Immature natural killer cell (primary cell): ENCODE data around the gene C1orf159. TPM values are rescaled to one million over a fixed set of nuclear protein-coding genes. Genes with fewer than 3 reads are reported as not detected.

ENCODE experiments used
- DNase-seq, 3 donors: peaks; one replicate each; pipeline ENCODE4 v3.0.0; 2022; ENCODE audit warnings: mixed read lengths in 1 of 3
- H3K27ac Mint-ChIP-seq, 6 donors: one replicate each; pipeline ENCODE4 v1.8.0; 2020; ENCODE audit warnings: mixed read lengths in 6 of 6, mild to moderate bottlenecking in 5 of 6, inconsistent platforms in 4 of 6, moderate library complexity in 3 of 6
- H3K27me3 Mint-ChIP-seq, 3 donors: one replicate each; pipeline ENCODE4 v1.8.0; 2020 to 2021; ENCODE audit warnings: low read depth in 3 of 3, mild to moderate bottlenecking in 3 of 3, mixed read lengths in 3 of 3, moderate library complexity in 3 of 3, inconsistent platforms in 1 of 3
- H3K36me3 Mint-ChIP-seq, 3 donors: one replicate each; pipeline ENCODE4 v1.8.0; 2020; ENCODE audit warnings: mixed read lengths in 3 of 3, inconsistent platforms in 2 of 3, mild to moderate bottlenecking in 2 of 3
- H3K4me1 Mint-ChIP-seq, 2 donors: one replicate each; pipeline ENCODE4 v1.8.0; 2020; ENCODE audit warnings: inconsistent platforms in 2 of 2, mild to moderate bottlenecking in 2 of 2, mixed read lengths in 2 of 2, moderate library complexity in 1 of 2
- H3K4me3 Mint-ChIP-seq, 5 donors: one replicate each; pipeline ENCODE4 v1.8.0; 2020; ENCODE audit warnings: mild to moderate bottlenecking in 5 of 5, mixed read lengths in 5 of 5, inconsistent platforms in 3 of 5, moderate library complexity in 3 of 5
- H3K9me3 Mint-ChIP-seq, 6 donors: one replicate each; pipeline ENCODE4 v1.8.0; 2020; ENCODE audit warnings: mild to moderate bottlenecking in 6 of 6, mixed read lengths in 6 of 6, inconsistent platforms in 4 of 6, moderate library complexity in 3 of 6
- polyA plus RNA-seq, 3 donors: library from polyadenylated mRNA; unstranded; fragments of 300-500 nt; fragmentation: Illumina TruSeq; gene quantifications; one replicate each; pipeline ENCODE4 v1.2.3, GENCODE V29; 2021

Gene C1orf159
- polyA plus RNA-seq, 3 donors from 2014 or later = 0.99 to 7.5 (median 4.1) TPM

DNA sequence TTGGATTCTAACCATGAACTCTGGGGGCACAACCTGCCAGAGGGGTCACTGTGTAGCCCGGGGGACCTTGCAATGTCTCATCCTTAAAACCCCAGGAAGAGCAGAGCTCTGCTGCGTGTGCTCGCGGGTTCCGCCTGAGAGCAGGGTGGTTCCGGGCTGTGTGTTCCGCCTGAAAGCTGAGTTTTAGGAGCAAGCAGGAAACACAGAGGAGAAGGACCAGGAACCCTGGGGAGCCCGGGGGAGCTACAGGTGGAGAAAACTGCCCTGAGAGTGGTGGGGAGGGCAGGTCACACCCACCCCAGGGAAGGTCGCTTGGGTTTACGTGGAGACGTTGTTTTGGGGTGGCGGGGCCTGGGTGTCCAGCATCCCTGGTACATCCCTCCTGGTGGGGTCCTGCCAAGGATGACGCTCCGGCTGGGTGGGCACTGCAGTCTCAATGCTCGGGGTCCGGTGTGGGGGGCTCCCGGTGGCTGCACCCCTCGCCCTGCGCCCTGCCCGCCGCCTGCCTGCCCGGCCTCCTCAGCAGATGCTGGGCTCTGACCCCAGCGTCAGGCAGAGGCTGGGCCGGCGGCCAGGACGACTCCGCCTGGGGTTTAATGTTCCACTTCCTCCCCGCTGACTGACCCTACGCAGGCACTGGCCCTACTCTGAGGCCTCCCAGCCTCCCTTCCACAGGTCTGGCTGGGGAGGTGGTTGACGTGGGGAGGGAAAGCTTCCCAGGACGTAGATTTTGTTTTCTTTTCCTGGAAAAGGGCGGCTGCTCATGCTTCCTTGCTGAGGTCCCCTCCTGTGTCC lies 17.3 kb upstream of the C1orf159 start:
- peaks cover 2 to 6% (median 5%) of the 10 kb centered on the region in 3 donors for H3K27me3 Mint-ChIP-seq
- H3K4me1 Mint-ChIP-seq = peaks cover 6% of the 10 kb centered on the region in 2 donors
- no peak for DNase-seq
- no peaks in the 10 kb centered on the region for H3K9me3 Mint-ChIP-seq
- H3K4me3 Mint-ChIP-seq = no peak overlapping the region
- H3K36me3 Mint-ChIP-seq = no peaks in the 10 kb centered on the region
- H3K27ac Mint-ChIP-seq = no peak overlapping the region

DNA sequence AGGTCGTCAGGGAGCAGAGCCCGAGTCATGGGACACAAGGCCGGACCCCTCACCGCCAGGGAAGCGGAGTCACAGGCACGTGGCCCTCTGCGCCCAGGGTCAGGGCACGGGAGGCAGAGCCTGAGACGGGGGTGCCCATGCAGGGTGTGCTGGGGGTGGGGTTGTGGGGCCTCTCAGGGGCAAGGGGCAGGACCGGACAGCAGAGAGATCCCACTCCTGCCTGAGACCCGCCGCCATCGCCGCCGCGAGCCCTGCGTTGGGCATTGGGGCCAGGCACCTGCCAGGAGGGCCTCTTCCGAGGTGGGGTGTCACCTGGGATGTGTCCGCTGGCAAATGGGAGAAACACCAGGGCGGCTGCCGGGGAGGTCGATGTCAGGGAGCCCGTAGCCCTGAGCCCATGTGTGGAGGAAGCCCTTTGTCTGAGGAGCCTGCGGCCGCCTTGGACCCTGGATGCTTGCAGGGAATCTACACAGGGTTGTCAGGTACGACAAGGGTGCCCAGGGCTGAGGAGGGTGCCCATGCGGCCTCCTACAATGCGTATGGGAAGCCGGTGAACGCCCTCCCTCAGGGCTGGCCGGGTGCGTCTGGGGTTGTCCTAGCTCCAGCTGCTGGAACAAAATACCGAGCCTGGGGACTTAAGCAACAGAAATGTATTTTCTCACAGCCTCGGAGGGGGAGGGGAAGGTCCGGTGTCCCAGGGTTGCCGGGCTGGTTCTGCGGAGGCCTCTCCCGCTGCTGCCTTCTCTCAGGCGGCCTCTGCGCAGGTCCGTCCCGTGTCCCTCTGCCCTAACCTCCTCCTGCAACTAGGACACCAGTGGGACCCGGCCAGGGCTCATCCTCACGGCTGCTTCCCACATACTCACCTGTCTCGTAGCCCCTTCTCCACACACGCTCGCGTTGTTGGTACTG lies 16.4 kb upstream of the C1orf159 start:
- H3K27me3 Mint-ChIP-seq = peaks cover 2 to 3% (median 3%) of the 10 kb centered on the region in 3 donors
- peaks cover 2% of the 10 kb centered on the region in 2 donors for H3K4me1 Mint-ChIP-seq
- H3K9me3 Mint-ChIP-seq = no peaks in the 10 kb centered on the region
- H3K27ac Mint-ChIP-seq = no peak overlapping the region
- DNase-seq = no peak
- no peaks in the 10 kb centered on the region for H3K36me3 Mint-ChIP-seq
- no peak overlapping the region for H3K4me3 Mint-ChIP-seq

DNA sequence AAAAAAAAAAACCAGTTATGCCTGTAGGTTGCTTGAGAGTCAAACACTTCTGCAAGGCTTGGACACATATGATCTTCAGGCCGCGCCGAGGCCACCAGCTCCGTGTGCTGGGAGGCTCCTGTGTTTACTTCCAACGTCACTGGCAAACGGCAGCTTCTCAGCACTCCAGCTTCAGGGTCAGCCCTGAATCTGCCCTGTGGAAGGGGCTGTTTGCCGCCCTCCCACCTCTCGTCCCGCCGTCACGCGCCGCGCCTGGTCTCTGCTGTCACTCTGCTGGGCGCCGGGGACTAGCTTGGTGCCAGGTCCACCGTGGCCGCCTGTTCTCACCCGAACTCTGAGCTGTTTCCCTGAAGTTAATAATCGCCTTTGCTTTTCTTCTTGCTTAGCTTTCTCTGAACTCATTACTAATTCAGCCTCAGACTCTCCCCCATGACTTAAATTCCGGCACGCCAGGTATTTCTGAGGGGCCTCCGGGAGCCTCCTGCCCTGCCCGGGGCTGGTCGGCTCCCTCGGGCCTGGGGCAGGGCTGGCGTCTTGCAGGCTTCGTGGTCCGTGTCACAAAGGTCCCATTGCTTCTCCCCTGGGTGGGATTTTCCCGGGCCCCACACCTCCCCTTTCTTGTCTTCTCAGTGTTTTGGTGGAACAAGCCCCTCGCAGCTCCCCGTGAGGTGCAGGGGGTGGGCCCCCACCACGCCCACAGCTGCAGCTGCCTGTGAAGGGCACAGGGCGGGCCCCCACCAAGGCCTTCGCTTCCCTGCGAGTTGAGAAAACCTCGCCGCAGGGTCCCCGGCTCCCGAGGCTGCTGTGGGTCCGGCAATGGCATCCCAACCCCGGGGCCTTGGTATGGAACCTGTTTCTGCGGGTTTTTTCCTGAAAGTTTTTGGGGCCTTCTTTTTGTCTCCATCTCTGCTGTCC lies 14.6 kb upstream of the C1orf159 start:
- H3K9me3 Mint-ChIP-seq = no peaks in the 10 kb centered on the region
- no peak overlapping the region for H3K4me3 Mint-ChIP-seq
- H3K27ac Mint-ChIP-seq = no peak overlapping the region
- no peaks in the 10 kb centered on the region for H3K36me3 Mint-ChIP-seq
- no peaks in the 10 kb centered on the region for H3K4me1 Mint-ChIP-seq
- peaks cover 2 to 3% (median 2%) of the 10 kb centered on the region in 3 donors for H3K27me3 Mint-ChIP-seq
- no peak for DNase-seq

DNA sequence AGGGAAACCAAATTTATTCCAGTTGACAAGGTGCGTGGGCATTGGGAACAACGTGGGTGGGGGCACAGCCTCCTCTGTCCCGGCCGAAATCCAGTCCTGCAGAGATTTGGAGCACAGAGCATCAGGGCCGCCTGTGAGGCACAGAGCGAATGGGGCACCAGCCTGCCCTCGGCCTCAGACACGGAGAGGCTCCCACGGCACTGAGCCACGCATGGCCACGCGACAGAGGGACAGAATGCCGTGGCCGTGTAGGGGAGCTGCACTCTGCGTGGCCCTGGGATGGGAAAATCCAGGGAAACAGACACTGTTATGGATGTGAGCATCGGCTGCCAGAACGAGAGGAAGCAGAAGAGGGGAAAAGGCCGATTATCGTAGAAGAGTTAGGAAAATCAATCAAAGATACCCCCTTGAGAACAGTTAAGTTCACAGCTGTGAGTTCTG lies 13.5 kb upstream of the C1orf159 start:
- Mint-ChIP-seq H3K4me3 (no peak overlapping the region), H3K27me3 (peaks cover 2 to 3% (median 2%) of the 10 kb centered on the region in 3 donors), H3K27ac (no peak overlapping the region), H3K4me1 (no peaks in the 10 kb centered on the region), H3K9me3 (no peaks in the 10 kb centered on the region), H3K36me3 (no peaks in the 10 kb centered on the region)
- no peak for DNase-seq

DNA sequence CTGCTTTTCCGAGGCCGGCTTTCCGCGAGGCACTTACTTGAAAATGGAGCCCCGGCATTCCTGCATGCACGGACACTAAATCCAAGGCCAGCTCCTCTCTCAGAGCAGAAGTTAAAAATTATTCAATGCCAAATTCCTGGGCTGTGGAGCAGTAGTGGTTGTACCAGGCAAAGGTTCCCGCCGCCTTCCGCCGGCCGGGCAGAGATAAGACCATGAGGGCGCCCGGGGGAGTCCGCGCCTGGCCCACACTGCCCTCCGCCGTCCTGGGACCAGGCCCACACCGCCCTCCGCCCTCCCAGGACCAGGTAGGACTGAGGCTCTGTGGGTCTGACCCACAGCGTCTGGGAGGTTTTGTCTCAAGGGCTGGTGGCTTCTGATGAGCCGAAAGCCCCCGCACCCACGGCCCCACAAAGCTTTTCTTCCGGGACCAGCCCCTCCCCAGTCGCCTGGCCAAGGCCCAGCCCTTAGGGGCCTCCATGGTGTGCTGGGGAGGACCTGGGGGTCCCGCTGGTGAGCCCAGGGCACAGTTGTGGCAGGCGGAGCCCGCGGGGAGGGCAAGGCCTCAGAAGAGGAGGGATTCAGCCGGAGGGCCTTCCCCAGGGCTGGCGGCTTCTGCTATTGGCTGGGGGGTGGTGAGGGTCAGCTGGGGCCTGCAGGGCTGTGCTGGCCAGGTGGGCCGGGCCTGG lies 12.7 kb upstream of the C1orf159 start:
- Mint-ChIP-seq H3K27ac (no peak overlapping the region), H3K9me3 (no peaks in the 10 kb centered on the region), H3K27me3 (peaks cover 4 to 9% (median 6%) of the 10 kb centered on the region in 3 donors), H3K36me3 (no peaks in the 10 kb centered on the region), H3K4me1 (peaks cover 5 to 6% of the 10 kb centered on the region in 2 donors), H3K4me3 (no peak overlapping the region)
- no peak for DNase-seq

DNA sequence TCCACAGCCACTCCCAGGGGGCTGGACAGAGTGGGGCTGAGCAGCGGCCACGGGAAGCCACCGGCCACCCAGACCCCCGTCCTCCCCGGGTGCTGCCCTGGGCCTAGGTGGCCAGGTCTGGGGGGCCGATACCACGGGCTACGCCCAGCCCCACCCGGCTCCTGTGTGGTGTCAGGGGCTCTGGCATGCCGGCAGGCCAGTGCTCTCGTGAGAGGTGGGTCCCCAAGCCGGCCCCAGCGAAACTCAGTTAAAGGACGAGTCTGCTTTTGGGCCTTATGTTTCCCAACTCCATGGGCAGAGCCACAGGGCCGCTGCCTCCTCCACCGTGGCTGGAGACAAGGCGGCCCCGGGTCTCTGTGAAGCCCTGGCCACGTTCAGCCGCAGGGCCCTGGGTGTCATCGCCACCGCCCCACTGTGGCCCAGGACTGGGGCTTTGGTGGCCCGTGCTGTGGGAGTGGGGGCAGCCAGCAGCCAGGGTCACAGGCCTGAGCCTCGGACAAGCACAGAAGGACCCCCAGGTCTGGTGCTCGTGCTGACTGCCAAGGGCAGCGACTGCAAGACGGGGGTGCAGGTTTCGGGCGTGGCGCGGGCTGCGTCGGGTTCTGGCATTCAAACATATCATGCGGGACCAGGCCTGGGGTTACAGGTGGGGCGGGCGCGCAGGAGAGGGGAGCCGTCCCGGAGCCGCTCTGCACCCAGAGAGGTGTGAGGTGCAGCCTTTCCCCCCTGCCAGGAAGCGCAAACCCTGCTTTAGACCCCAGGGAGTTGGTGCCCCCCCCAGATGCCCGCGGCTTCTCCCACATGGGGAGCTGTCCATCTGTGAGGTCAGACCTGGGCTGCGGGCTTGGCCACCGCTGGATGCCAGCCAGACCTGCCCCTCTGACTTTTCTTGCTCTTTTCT lies 11.9 kb upstream of the C1orf159 start:
- Mint-ChIP-seq H3K36me3 (no peaks in the 10 kb centered on the region), H3K4me1 (peaks cover 8 to 10% of the 10 kb centered on the region in 2 donors), H3K27me3 (peaks cover 6 to 12% (median 8%) of the 10 kb centered on the region in 3 donors), H3K4me3 (no peak overlapping the region), H3K27ac (no peak overlapping the region), H3K9me3 (no peaks in the 10 kb centered on the region)
- no peak for DNase-seq

DNA sequence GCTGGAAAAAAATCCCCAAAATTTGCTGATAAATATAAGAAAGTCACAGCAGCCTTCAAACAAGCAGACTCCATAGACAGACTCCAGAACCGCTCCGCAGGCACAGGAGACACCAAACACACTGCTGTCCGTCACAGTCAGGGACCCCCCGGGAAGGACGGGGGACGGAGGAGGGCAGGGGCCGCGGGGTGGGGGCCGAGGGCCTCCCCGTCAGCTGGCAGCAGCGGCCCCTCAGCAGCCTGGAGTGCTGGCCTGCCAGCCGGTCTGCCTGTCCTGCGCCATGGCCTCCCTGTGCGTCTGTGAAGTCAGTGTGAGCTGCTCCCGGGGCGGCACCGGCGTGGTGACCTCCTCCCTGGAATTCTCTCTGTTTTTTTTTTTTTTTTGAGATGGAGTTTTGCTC lies 10.1 kb upstream of the C1orf159 start:
- DNase-seq = no peak
- no peak overlapping the region for H3K4me3 Mint-ChIP-seq
- H3K4me1 Mint-ChIP-seq = peaks cover 8 to 10% of the 10 kb centered on the region in 2 donors
- H3K9me3 Mint-ChIP-seq = no peaks in the 10 kb centered on the region
- no peak overlapping the region for H3K27ac Mint-ChIP-seq
- H3K27me3 Mint-ChIP-seq = peaks cover 6 to 11% (median 8%) of the 10 kb centered on the region in 3 donors
- H3K36me3 Mint-ChIP-seq = no peaks in the 10 kb centered on the region

DNA sequence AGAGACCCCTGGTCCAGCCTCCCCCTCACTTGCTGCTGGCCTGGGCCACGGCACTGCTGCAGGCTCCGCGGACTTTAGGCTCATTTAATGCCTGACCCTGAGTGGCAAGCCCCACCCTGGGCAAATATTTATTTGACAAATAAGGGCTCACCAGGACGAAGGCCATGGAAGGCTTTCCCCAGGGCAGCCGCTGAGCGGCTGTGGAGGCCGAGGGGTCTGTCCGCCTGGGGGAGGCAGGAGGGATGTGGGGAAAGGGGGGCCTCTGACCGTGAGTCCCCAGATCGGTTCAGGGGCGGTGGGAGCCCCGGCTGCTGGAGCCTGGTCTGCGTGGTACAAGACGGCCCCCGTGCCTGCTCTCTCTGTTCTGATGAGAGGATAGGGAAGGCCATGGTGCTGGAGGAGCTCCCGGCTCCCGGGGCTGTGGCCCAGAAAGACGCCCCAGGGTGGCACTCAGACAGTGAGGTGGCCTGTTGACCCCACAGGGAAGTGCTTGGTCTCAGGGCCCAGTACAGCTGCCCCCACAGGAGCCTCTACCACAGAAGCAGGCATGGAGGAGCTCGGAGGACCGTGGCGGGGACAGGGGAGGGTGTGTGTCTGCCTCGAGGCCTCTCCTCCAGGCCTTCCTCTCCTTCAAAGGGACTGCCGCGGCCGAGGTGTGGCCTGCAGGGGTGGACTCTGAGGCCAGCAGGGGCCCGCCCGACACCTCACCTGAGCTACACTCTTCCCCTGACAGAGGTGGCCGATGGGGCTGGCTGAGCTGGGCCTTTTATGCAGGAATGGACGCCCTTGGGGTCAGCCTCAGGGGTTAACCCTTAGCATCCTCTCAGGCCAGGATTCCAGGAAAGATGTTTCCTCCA lies 9.1 kb upstream of the C1orf159 start:
- peaks cover 4 to 11% (median 8%) of the 10 kb centered on the region in 3 donors for H3K27me3 Mint-ChIP-seq
- H3K36me3 Mint-ChIP-seq = no peaks in the 10 kb centered on the region
- no peak for DNase-seq
- peaks cover 8 to 10% of the 10 kb centered on the region in 2 donors for H3K4me1 Mint-ChIP-seq
- H3K9me3 Mint-ChIP-seq = no peaks in the 10 kb centered on the region
- no peak overlapping the region for H3K4me3 Mint-ChIP-seq
- no peak overlapping the region for H3K27ac Mint-ChIP-seq

DNA sequence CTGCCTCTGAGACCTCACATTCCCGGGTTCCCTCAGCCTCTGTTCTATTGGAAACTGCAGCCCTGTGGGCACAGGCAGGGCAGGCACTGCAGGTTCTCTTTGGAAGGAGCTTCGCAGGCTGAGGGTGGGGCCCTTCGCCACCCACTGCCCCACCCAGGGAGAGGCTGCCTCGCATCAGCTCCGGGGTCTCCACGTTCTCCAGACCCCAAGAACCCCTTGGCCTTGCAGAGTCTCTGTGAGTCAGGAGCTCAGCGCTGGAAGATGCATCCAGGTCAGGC lies 8.6 kb upstream of the C1orf159 start:
- peak overlapping the region in 2 of 6 donors; percentile 29 to 68 for H3K27ac Mint-ChIP-seq
- H3K36me3 Mint-ChIP-seq = no peaks in the 10 kb centered on the region
- peaks cover 8 to 10% of the 10 kb centered on the region in 2 donors for H3K4me1 Mint-ChIP-seq
- H3K27me3 Mint-ChIP-seq = peaks cover 4 to 10% (median 6%) of the 10 kb centered on the region in 3 donors
- no peaks in the 10 kb centered on the region for H3K9me3 Mint-ChIP-seq
- DNase-seq = no peak
- H3K4me3 Mint-ChIP-seq = no peak overlapping the region

DNA sequence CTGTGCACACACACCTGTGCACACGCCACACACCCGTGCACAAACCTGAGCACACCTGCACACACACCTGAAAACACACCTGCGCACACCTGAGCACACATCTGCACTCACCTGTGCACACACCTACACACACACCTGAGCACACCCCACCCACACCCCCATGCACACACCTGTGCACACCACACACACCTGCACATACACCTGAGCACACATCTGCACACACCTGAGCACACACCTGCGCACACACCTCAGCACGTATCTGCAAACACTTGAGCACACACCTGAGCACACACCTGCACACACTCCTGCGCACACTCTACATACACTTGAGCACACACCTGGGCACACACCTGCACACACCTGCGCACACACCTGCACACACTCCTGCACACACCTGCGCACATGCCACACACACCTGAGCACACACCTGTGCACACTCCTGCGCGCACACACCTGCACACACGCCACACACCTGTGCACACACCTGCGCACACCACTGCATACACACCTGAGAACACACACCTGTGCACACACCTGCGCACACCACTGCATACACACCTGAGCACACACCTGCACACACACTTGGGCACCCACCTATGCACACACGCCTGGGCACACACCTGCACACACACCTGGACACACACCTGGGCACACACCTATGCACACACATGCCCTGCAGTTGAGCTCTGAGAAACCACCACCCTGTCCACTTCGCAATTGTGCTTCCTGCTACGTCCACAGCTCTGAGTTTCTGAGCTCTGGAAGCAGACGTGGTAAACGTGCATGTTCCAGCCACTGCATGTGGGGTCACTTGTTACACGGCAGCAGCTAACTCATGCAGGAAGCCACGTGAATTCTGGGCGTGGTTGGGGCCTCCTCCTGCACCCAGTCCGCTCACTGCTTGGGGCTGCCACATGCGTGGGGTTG lies 8.0 kb upstream of the C1orf159 start:
- Mint-ChIP-seq H3K27me3 (peaks cover 4 to 10% (median 5%) of the 10 kb centered on the region in 3 donors), H3K27ac (peak overlapping the region in 5 of 6 donors; percentile 29 to 81 (median 49)), H3K36me3 (no peaks in the 10 kb centered on the region), H3K4me1 (peaks cover 8 to 10% of the 10 kb centered on the region in 2 donors), H3K4me3 (peak overlapping the region in 1 of 5 donors; percentile 55), H3K9me3 (no peaks in the 10 kb centered on the region)
- DNase-seq = no peak
